Mesothelial cell of epicardium (in vitro differentiated cells): ENCODE measurements around the gene PPP2R3A. TPM values are rescaled to one million over a fixed set of nuclear protein-coding genes. Genes with fewer than 3 reads are reported as not detected.
"Not testable (repeated sequence)": the region's sequence is repeated elsewhere in the genome, so short reads cannot be mapped to it uniquely, and the experiment has no call there.

Source experiments
- DNase-seq, 2 experiments: peaks; one replicate each; pipeline ENCODE4 v3.0.0; 2021; ENCODE audit warnings: low spot score in 2 of 2; ENCODE audit not compliant: unreplicated experiment in 2 of 2
- H3K27ac Mint-ChIP-seq: 2 replicates; pipeline ENCODE4 v1.8.0; 2021; ENCODE audit warnings: mixed read lengths
- H3K27me3 Mint-ChIP-seq: 2 replicates; pipeline ENCODE4 v1.8.0; 2021; ENCODE audit warnings: low read depth, mixed read lengths
- H3K36me3 Mint-ChIP-seq: 2 replicates; pipeline ENCODE4 v1.8.0; 2021; ENCODE audit warnings: mixed read lengths
- H3K4me1 Mint-ChIP-seq: 2 replicates; pipeline ENCODE4 v1.8.0; 2021; ENCODE audit warnings: mixed read lengths
- H3K4me3 Mint-ChIP-seq: 2 replicates; pipeline ENCODE4 v1.8.0; 2021; ENCODE audit warnings: mild to moderate bottlenecking, moderate library complexity, mixed read lengths
- H3K9me3 Mint-ChIP-seq: 2 replicates; pipeline ENCODE4 v1.8.0; 2021; ENCODE audit warnings: mixed read lengths
- total RNA-seq: library from RNA; stranded (reverse); gene quantifications from 3 replicates; pipeline ENCODE4 v1.2.1, GENCODE V29; 2021
- TF ChIP-seq, protein P1 (sequence below): fragments of 200-600 bp; sonication (generic); IDR thresholded peaks from one replicate; pipeline ENCODE4 v1.5.0; 2021; ENCODE audit warnings: antibody characterized with exemption; ENCODE audit not compliant: unreplicated experiment

The PPP2R3A gene
- total RNA-seq, 1 donor from 2014 or later = 18.7 TPM

DNA sequence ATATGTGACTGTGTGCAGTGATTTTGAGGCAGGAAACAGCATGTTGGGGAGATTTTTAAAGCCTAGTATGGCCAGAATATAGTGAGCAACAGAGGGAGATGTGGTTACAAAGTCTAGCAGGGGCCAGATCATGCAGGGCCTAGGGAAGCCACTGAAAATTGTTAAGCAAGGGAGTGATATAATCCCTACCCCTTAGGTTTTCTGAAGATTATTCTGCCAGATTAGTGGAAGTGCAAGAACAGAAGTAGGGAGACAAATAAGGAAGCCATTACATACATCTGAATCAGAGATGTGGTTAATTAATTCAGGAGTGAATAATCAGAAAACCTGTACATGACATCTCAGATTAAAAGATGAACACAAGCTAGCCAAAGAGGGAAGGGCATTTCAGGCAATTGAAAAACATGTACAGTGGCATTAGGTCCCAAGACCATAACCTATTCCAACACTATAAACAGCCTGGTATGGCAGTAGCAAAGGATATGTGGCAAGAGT lies 175.8 kb downstream of the PPP2R3A start:
- no peak overlapping the region for H3K4me3 Mint-ChIP-seq
- H3K27ac Mint-ChIP-seq = peak overlapping the region; percentile 23
- DNase-seq = no peak
- TF ChIP-seq, protein P1, sequence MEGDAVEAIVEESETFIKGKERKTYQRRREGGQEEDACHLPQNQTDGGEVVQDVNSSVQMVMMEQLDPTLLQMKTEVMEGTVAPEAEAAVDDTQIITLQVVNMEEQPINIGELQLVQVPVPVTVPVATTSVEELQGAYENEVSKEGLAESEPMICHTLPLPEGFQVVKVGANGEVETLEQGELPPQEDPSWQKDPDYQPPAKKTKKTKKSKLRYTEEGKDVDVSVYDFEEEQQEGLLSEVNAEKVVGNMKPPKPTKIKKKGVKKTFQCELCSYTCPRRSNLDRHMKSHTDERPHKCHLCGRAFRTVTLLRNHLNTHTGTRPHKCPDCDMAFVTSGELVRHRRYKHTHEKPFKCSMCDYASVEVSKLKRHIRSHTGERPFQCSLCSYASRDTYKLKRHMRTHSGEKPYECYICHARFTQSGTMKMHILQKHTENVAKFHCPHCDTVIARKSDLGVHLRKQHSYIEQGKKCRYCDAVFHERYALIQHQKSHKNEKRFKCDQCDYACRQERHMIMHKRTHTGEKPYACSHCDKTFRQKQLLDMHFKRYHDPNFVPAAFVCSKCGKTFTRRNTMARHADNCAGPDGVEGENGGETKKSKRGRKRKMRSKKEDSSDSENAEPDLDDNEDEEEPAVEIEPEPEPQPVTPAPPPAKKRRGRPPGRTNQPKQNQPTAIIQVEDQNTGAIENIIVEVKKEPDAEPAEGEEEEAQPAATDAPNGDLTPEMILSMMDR = no peak
- H3K27me3 Mint-ChIP-seq = no peaks in the 10 kb centered on the region
- H3K36me3 Mint-ChIP-seq = peaks cover 15% of the 10 kb centered on the region
- no peaks in the 10 kb centered on the region for H3K9me3 Mint-ChIP-seq
- H3K4me1 Mint-ChIP-seq = peaks cover 8% of the 10 kb centered on the region

DNA sequence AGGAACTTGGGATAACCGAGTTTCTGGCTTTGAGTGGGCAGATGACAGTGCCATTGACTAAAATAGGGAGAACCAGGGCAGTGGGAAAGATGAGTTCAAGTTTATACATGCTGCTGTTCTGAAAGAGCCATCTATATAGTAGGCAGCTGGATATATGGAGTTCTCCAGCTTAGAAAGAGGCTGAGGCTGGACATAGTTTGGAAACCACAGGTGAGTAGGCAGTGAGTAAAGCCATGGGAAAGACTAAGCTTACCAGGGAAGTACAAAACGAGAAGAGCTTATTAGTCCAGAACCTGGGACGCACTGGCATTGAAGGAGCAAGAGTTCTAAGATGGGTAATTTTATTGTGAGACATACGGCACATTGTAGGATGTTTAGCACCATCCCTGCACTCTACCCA lies 176.4 kb downstream of the PPP2R3A start:
- H3K4me3 Mint-ChIP-seq = no peak overlapping the region
- peaks cover 15% of the 10 kb centered on the region for H3K36me3 Mint-ChIP-seq
- peak overlapping the region; percentile 23 for H3K27ac Mint-ChIP-seq
- H3K27me3 Mint-ChIP-seq = no peaks in the 10 kb centered on the region
- peaks cover 8% of the 10 kb centered on the region for H3K4me1 Mint-ChIP-seq
- TF ChIP-seq, protein P1 = no peak
- DNase-seq = no peak
- H3K9me3 Mint-ChIP-seq = no peaks in the 10 kb centered on the region

DNA sequence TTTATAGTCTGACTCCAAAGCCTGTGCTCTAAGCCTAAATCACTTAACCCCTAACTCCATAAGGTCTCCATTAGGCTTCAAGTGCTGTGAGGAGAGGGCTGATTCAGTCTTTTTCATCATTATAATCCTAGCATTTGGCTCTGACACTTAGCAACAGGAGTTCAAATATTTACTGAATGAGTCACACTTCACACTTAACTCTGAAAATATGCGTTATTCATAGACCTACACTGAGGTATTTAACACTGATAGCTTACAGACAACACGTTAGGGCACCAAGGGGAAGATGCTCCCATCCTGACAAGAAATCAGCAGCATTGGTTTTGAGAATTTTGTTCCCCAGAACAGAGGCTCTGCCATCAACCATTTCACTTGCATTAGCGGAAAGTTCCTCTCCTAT lies 177.1 kb downstream of the PPP2R3A start:
- Mint-ChIP-seq H3K4me1 (peaks cover 12% of the 10 kb centered on the region), H3K9me3 (no peaks in the 10 kb centered on the region), H3K27ac (no peak overlapping the region), H3K36me3 (peaks cover 15% of the 10 kb centered on the region), H3K27me3 (no peaks in the 10 kb centered on the region), H3K4me3 (no peak overlapping the region)
- no peak for DNase-seq
- TF ChIP-seq, protein P1 = no peak

DNA sequence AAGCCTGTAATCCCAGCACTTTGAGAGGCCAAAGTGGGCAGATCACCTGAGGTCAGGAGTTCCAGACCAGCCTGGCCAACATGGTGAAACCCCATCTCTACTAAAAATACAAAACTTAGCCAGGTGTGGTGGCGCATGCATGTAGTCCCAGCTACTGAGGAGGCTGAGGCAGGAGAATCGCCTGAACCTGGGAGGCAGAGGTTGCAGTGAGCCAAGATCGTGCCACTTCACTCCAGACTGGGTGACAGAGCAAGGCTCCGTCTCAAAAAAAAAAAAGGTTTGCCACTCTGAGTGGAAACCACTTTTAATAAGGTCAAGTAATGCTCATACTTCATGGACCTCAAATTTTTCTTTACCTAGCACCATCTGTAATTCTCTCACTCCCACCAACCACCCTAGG lies 178.9 kb downstream of the PPP2R3A start:
- not testable (repeated sequence) for H3K4me3 Mint-ChIP-seq, H3K9me3 Mint-ChIP-seq, DNase-seq, H3K27me3 Mint-ChIP-seq, H3K27ac Mint-ChIP-seq
- peaks cover 25% of the 10 kb centered on the region for H3K4me1 Mint-ChIP-seq
- H3K36me3 Mint-ChIP-seq = peaks cover 11% of the 10 kb centered on the region

DNA sequence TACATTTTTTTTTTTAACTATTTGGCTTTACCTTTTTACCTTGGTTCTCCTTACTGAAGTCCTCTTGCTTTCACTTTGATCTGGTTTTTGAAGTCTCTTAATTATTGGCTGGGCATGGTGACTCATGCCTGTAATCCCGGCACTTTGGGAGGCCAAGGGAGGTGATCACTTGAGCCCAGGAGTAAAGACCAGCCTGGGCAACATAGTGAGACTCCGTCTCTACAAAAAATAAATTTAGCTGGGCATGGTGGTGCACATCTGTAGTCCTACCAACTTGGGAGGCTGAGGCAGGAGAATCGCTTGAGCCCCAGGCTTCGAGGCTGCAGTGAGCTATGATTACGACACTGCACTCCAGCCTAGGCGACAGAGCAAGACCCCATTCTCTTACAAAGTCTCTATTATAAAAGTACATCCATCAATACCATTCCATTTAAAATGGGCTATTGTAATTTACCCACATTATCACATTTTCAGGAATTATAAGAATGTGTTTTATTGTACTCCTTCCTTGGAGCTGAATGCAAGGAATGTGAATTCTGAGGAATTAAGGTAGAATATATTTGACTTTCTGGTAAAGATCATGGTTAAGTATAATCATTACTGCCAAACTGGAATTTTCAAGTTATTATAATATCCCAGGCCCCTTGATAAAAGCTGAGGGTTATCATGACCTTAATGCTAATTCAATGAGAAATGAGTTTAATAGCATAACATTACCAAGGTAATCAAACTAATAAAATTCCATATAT lies 181.6 kb downstream of the PPP2R3A start:
- Mint-ChIP-seq H3K9me3 (no peaks in the 10 kb centered on the region), H3K4me1 (peaks cover 31% of the 10 kb centered on the region), H3K27me3 (no peaks in the 10 kb centered on the region), H3K27ac (no peak overlapping the region), H3K36me3 (peaks cover 19% of the 10 kb centered on the region), H3K4me3 (no peak overlapping the region)
- no peak for DNase-seq
- TF ChIP-seq, protein P1 = no peak

DNA sequence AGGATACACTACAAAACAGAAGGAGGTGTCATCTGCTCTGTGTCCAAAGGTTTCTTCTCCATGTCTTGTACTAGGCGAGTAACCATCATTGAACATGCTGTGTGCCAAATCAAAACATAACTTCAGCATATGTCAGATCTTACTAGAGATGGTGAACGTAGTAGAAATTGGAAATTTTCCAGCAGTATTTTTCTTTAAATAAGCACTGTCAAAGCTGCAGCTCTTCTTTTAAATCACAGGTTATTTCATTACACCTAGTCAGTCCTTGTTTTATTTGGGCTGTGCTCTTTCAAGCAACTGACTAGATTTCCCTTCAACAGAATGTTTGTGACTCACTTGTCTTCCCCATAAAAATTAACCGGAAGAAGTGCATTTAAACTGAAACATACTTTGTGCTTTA lies 184.1 kb downstream of the PPP2R3A start:
- no peak for DNase-seq
- Mint-ChIP-seq H3K36me3 (peaks cover 17% of the 10 kb centered on the region), H3K27ac (peak overlapping the region; percentile 72), H3K4me1 (peaks cover 31% of the 10 kb centered on the region), H3K9me3 (no peaks in the 10 kb centered on the region), H3K27me3 (no peaks in the 10 kb centered on the region), H3K4me3 (no peak overlapping the region)
- TF ChIP-seq, protein P1 = no peak
